Tibial artery (tissue), 4 donors: ENCODE data around the gene SLC25A5.

Experiments
- DNase-seq, 2 donors: peaks; one replicate each; pipeline ENCODE4 v3.0.0-alpha.2; 2019
- H3K27ac ChIP-seq, 2 donors: fragments of 200-600 bp; sonication (generic) in 1 of 2; 1 replicate in 1 of 2; 2 replicates in 1 of 2; pipeline ENCODE4 v1.5.1; 2018 to 2019; ENCODE audit warnings: mild to moderate bottlenecking in 1 of 2
- H3K27me3 ChIP-seq, 2 donors: fragments of 200-600 bp; sonication (generic) in 1 of 2; one replicate each; pipeline versions ENCODE4 v1.5.1 to v1.6.0; 2016 to 2019
- H3K36me3 ChIP-seq, 3 donors: fragments of 200-600 bp; sonication (generic) in 2 of 3; one replicate each; pipeline ENCODE4 v1.5.1; 2016 to 2019; ENCODE audit warnings: mild to moderate bottlenecking in 2 of 3
- H3K4me1 ChIP-seq, 4 donors: fragments of 200-600 bp; sonication (generic) in 2 of 4; 1 replicate in 3 of 4; 2 replicates in 1 of 4; pipeline ENCODE4 v1.5.1; 2016 to 2019
- H3K4me3 ChIP-seq, 2 donors: fragments of 200-600 bp; sonication (generic) in 1 of 2; 1 replicate in 1 of 2; 2 replicates in 1 of 2; pipeline ENCODE4 v1.5.1; 2018 to 2019; ENCODE audit warnings: mild to moderate bottlenecking in 2 of 2
- H3K9me3 ChIP-seq, 3 donors: fragments of 200-600 bp; sonication (generic) in 1 of 3; one replicate each; pipeline ENCODE4 v1.5.1; 2016 to 2019
- CTCF ChIP-seq, 2 experiments: fragments of 200-600 bp in 1 of 2; fragments of 450-650 bp in 1 of 2; IDR thresholded peaks; one replicate each; pipeline ENCODE4 v1.5.1; 2017 to 2019; ENCODE audit warnings: antibody characterized with exemption in 2 of 2, mild to moderate bottlenecking in 1 of 2, moderate library complexity in 1 of 2
- intact Hi-C: fragments of 100-400 bp; cut with DNase I; formaldehyde crosslinking; loops from one replicate; pipeline ENCODE4 v1.15.0; 2023; ENCODE audit warnings: low total_unique reads

The SLC25A5 gene

GRCh38 chrX:119518371-119518770 lies 50.1 kb downstream of the SLC25A5 start:
- Histone ChIP-seq H3K27ac (no peak overlapping the region), H3K36me3 (no peaks in the 10 kb centered on the region), H3K4me1 (no peaks in the 10 kb centered on the region), H3K4me3 (no peak overlapping the region), H3K27me3 (no peaks in the 10 kb centered on the region), H3K9me3 (no peaks in the 10 kb centered on the region)
- no peak for DNase-seq
- no peak for TF ChIP-seq CTCF (IDR thresholded peaks at IDR 0.05)
- intact Hi-C loops, result loop anchor here (10.0 kb wide), 1 partner anchor 56 kb away; the partner anchor contains the start of gene UBE2A
